Naive thymus-derived CD8-positive, alpha-beta T cell (primary cell): ENCODE measurements around the gene PGAM2. TPM values are rescaled to one million over a fixed set of nuclear protein-coding genes. Genes with fewer than 3 reads are reported as not detected.

Experiments used
- ATAC-seq, 2 donors: fragments of 150-1000 bp; cut with Tn5 transposase in 1 of 2; sonication (Bioruptor Pico), chemical (Tn5 transposase) in 1 of 2; 1 replicate in 1 of 2; 2 replicates in 1 of 2; pipeline ENCODE4 v1.10.0; 2021; ENCODE audit warnings: mild to moderate bottlenecking in 2 of 2, moderate library complexity in 2 of 2
- POLR2A ChIA-PET: fragments of 350-600 bp; sonication (Branson Sonifier 250); formaldehyde crosslinking; loops from one replicate; lab custom pipeline; 2021; ENCODE audit warnings: antibody characterized with exemption; lab: Charles Lee
- DNase-seq, 10 donors: peaks; one replicate each; pipeline versions ENCODE4 v3.0.0 to v3.0.0-alpha.2; 2020 to 2022
- H3K27ac Mint-ChIP-seq, 10 donors: one replicate each; pipeline ENCODE4 v1.8.0; 2020 to 2022; ENCODE audit warnings: mild to moderate bottlenecking in 10 of 10, mixed read lengths in 10 of 10, moderate library complexity in 4 of 10, inconsistent platforms in 1 of 10
- H3K27me3 Mint-ChIP-seq, 5 donors: one replicate each; pipeline ENCODE4 v1.8.0; 2021 to 2022; ENCODE audit warnings: mixed read lengths in 5 of 5
- H3K36me3 Mint-ChIP-seq, 3 donors: one replicate each; pipeline ENCODE4 v1.8.0; 2020 to 2022; ENCODE audit warnings: mixed read lengths in 3 of 3, mild to moderate bottlenecking in 2 of 3, inconsistent platforms in 1 of 3
- H3K4me1 Mint-ChIP-seq, 4 donors: one replicate each; pipeline ENCODE4 v1.8.0; 2021 to 2022; ENCODE audit warnings: mixed read lengths in 4 of 4
- H3K4me3 Mint-ChIP-seq, 10 donors: one replicate each; pipeline ENCODE4 v1.8.0; 2020 to 2022; ENCODE audit warnings: mild to moderate bottlenecking in 10 of 10, mixed read lengths in 10 of 10, moderate library complexity in 6 of 10, inconsistent platforms in 1 of 10
- H3K9me3 Mint-ChIP-seq, 9 donors: one replicate each; pipeline ENCODE4 v1.8.0; 2020 to 2022; ENCODE audit warnings: mixed read lengths in 9 of 9, mild to moderate bottlenecking in 3 of 9, inconsistent platforms in 1 of 9, moderate library complexity in 1 of 9
- polyA plus RNA-seq, 3 donors: library from polyadenylated mRNA; unstranded; fragments of 300-500 nt; fragmentation: Illumina TruSeq; gene quantifications; one replicate each; pipeline ENCODE4 v1.2.3, GENCODE V29; 2021
- total RNA-seq, 8 experiments: library from RNA in 2 of 8; stranded (reverse) in 2 of 8; gene quantifications; one replicate each; pipeline ENCODE4 v1.2.3 and lab custom pipeline; 2021 to 2026

PGAM2 gene
- total and polyA plus RNA-seq, 5 experiments from 2014 or later, result 3.3 to 3.9 TPM; not detected in 3

DNA sequence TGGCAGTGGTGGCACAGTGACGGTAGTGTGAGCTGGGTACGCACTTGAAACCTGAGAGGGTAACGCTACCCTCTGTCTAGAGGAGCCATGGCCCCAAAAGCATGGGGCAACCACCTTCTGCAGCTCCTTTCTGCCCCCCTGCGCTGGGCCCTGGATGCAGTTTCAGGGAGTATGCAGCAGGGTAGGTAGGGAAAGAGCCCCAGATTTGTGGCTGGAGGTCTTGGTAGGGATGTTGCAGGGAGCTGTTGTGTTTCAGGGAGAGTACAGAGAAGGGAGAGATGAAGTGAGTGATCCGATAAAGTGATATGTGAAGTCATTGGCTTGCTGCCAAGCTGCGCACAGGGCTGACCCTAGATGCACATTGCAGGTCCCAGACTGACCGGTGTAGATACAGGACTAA is 2.7 kb upstream of the PGAM2 start:
- no peak for ATAC-seq
- Mint-ChIP-seq H3K4me1 (peaks cover 22 to 54% (median 50%) of the 10 kb centered on the region in 4 donors), H3K27ac (peak overlapping the region in 3 of 10 donors; percentile 4 to 92 (median 50)), H3K9me3 (no peaks in the 10 kb centered on the region), H3K4me3 (no peak overlapping the region), H3K27me3 (no peaks in the 10 kb centered on the region), H3K36me3 (peaks cover 0 to 11% (median 0%) of the 10 kb centered on the region in 3 donors)
- POLR2A ChIA-PET, result interaction anchor here (1.3 to 12.0 kb wide), 4 partner anchors 8 to 18 kb away, joined by 5 to 192 read pairs (median 36); partner anchors contain the start of gene DBNL
- DNase-seq, result no peak

GRCh38 chr7:44067064-44067951 is 1.9 kb upstream of the PGAM2 start:
- H3K27ac Mint-ChIP-seq, result peak overlapping the region in 8 of 10 donors; percentile 9 to 92 (median 39)
- peaks cover 22 to 49% (median 45%) of the 10 kb centered on the region in 4 donors for H3K4me1 Mint-ChIP-seq
- peak overlapping the region in 1 of 10 donors; percentile 68 for H3K4me3 Mint-ChIP-seq
- no peak for ATAC-seq
- POLR2A ChIA-PET, result interaction anchor here (1.0 to 12.0 kb wide), 7 partner anchors 9 to 133 kb away, joined by 3 to 192 read pairs (median 8); partner anchors contain the start of genes DBNL and YKT6
- no peaks in the 10 kb centered on the region for H3K27me3 Mint-ChIP-seq
- no peaks in the 10 kb centered on the region for H3K9me3 Mint-ChIP-seq
- no peak for DNase-seq
- H3K36me3 Mint-ChIP-seq, result peaks cover 0 to 5% (median 0%) of the 10 kb centered on the region in 3 donors

- Mint-ChIP-seq H3K27me3 (no peaks in the 10 kb centered on the region), H3K4me1 (peaks cover 22 to 44% (median 39%) of the 10 kb centered on the region in 4 donors), H3K27ac (peak overlapping the region in 9 of 10 donors; percentile 9 to 92 (median 61)), H3K4me3 (peak overlapping the region in 3 of 10 donors; percentile 14 to 68 (median 35)), H3K36me3 (peaks cover 0 to 1% (median 0%) of the 10 kb centered on the region in 3 donors), H3K9me3 (no peaks in the 10 kb centered on the region)
- POLR2A ChIA-PET, result interaction anchor here (1.0 to 12.0 kb wide), 6 partner anchors 8 to 134 kb away, joined by 3 to 192 read pairs (median 12); partner anchors contain the start of genes DBNL and YKT6
- DNase-seq, result no peak
- ATAC-seq, result no peak
Observed at GRCh38 chr7:44066494-44067063, 1.2 kb upstream of the PGAM2 start.

GRCh38 chr7:44066111-44066460 is 719 bp upstream of the PGAM2 start:
- POLR2A ChIA-PET, result interaction anchor here (0.6 to 12.0 kb wide), 5 partner anchors 10 to 504 kb away, joined by 3 to 192 read pairs (median 15); partner anchors contain the start of gene DBNL
- peak in 1 of 2 donors; percentile 22 for ATAC-seq

GRCh38 chr7:44064791-44065430 is 456 bp downstream of the PGAM2 start:
- peak overlapping the region; percentile 47 to 92 (median 72) for H3K27ac Mint-ChIP-seq
- POLR2A ChIA-PET, result interaction anchor here (0.6 to 12.0 kb wide), 7 partner anchors 11 to 70 kb away, joined by 3 to 192 read pairs (median 9); partner anchors contain the start of genes DBNL and POLD2
- peak overlapping the region in 2 of 10 donors; percentile 31 to 54 for H3K4me3 Mint-ChIP-seq
- peaks cover 25 to 46% (median 44%) of the 10 kb centered on the region in 4 donors for H3K4me1 Mint-ChIP-seq
- DNase-seq (no peak), ATAC-seq (peak; percentile 19 to 25)
- H3K36me3 Mint-ChIP-seq, result peaks cover 0 to 16% (median 4%) of the 10 kb centered on the region in 3 donors
- no peaks in the 10 kb centered on the region for H3K9me3 Mint-ChIP-seq
- H3K27me3 Mint-ChIP-seq, result no peaks in the 10 kb centered on the region

More at GRCh38 chr7:44066111-44066460, 719 bp upstream of the PGAM2 start:
- Mint-ChIP-seq H3K27ac (peak overlapping the region in 9 of 10 donors; percentile 48 to 92 (median 77)), H3K4me1 (peaks cover 23 to 45% (median 39%) of the 10 kb centered on the region in 4 donors), H3K27me3 (no peaks in the 10 kb centered on the region), H3K4me3 (peak overlapping the region in 4 of 10 donors; percentile 14 to 35 (median 30)), H3K36me3 (peaks cover 0 to 6% (median 0%) of the 10 kb centered on the region in 3 donors), H3K9me3 (no peaks in the 10 kb centered on the region)
- DNase-seq, result no peak

- Mint-ChIP-seq H3K4me1 (peaks cover 25 to 55% (median 52%) of the 10 kb centered on the region in 4 donors), H3K9me3 (no peaks in the 10 kb centered on the region), H3K27ac (peak overlapping the region in 4 of 10 donors; percentile 30 to 59 (median 44))
Observed at GRCh38 chr7:44063894-44064651, 1.3 kb downstream of the PGAM2 start.

GRCh38 chr7:44063547-44063893 is 1.8 kb downstream of the PGAM2 start:
- POLR2A ChIA-PET, result interaction anchor here (1.2 to 12.0 kb wide), 3 partner anchors 9 to 16 kb away, joined by 3 to 192 read pairs (median 56); partner anchors contain the start of gene DBNL
- peaks cover 0 to 29% (median 12%) of the 10 kb centered on the region in 3 donors for H3K36me3 Mint-ChIP-seq
- no peaks in the 10 kb centered on the region for H3K9me3 Mint-ChIP-seq
- H3K27ac Mint-ChIP-seq, result peak overlapping the region in 5 of 10 donors; percentile 30 to 68 (median 59)
- H3K4me1 Mint-ChIP-seq, result peaks cover 27 to 58% (median 55%) of the 10 kb centered on the region in 4 donors
- H3K4me3 Mint-ChIP-seq, result no peak overlapping the region
- DNase-seq (no peak), ATAC-seq (no peak)
- no peaks in the 10 kb centered on the region for H3K27me3 Mint-ChIP-seq

More at GRCh38 chr7:44063894-44064651, 1.3 kb downstream of the PGAM2 start:
- POLR2A ChIA-PET, result interaction anchor here (1.0 to 12.0 kb wide), 4 partner anchors 9 to 32 kb away, joined by 3 to 192 read pairs (median 30); partner anchors contain the start of gene DBNL
- Mint-ChIP-seq H3K36me3 (peaks cover 0 to 24% (median 7%) of the 10 kb centered on the region in 3 donors), H3K4me3 (no peak overlapping the region), H3K27me3 (no peaks in the 10 kb centered on the region)
- ATAC-seq, result no peak
- no peak for DNase-seq

DNA sequence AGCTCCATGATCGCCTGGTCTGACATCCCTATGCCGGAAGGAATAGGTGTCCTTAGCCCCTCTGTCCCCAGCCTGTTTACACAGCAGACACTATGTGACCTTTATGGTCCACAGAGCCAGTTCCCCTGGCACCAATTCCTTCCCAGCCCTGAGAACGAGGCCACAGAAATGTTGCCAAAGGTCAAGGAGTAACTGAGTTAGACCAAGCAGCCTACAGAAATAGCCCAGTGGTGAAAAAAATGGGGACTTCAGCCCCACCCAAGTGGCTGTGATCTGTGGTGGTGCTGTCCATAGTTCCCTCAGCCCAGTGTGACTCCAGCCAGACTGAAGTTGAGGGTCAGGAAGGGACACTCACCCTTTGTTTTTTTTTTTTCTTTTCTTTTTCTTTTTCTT is 2.5 kb downstream of the PGAM2 start:
- Mint-ChIP-seq H3K9me3 (no peaks in the 10 kb centered on the region), H3K4me1 (peaks cover 22 to 59% (median 55%) of the 10 kb centered on the region in 4 donors), H3K4me3 (no peak overlapping the region), H3K27ac (peak overlapping the region in 9 of 10 donors; percentile 19 to 66 (median 48)), H3K36me3 (peaks cover 0 to 36% (median 15%) of the 10 kb centered on the region in 3 donors), H3K27me3 (no peaks in the 10 kb centered on the region)
- no peak for DNase-seq
- POLR2A ChIA-PET, result interaction anchor here (1.2 to 12.0 kb wide), 2 partner anchors 10 to 13 kb away, joined by 3 to 192 read pairs; partner anchors contain the start of gene DBNL
- no peak for ATAC-seq

DNA sequence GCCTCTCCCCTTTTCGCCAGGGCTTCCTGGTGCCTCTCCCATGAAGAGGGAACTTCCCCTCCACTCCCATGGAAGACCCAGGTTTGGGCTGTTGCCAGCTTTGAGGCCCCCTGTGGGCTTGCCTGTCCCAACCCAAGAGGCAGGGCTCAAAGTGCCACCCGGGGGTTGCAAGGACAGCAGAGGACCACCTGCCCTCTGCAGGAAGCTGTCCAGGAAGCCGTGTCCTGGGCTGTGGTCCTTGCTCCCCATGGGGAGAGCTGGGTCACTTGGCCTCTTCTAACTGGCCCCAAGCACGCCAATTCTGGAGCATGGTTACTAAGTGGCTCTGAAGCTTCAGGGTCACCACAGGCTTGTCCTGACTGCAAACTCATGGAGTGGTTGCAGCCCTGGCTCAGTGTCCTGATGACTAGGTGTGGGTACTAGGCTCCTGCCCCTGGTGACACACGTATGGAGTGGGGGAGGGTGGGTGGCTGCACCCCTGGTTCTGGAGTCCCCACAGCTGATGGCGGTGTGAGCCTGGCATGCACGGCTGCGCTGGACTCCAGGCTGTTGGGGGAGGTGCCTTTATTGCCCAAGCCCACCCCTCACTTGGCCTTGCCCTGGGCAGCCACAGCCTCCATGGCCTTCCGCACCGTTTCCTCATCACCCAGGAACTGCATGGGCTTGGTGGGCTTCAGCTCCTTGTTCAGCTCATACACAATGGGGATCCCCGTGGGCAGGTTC is 3.0 kb downstream of the PGAM2 start:
- Mint-ChIP-seq H3K4me1 (peaks cover 21 to 61% (median 55%) of the 10 kb centered on the region in 4 donors), H3K4me3 (no peak overlapping the region), H3K27ac (peak overlapping the region in 5 of 10 donors; percentile 19 to 61 (median 38)), H3K9me3 (no peaks in the 10 kb centered on the region), H3K27me3 (no peaks in the 10 kb centered on the region), H3K36me3 (peaks cover 0 to 41% (median 20%) of the 10 kb centered on the region in 3 donors)
- ATAC-seq, result no peak
- POLR2A ChIA-PET, result interaction anchor here (0.6 to 12.0 kb wide), 4 partner anchors 10 to 196 kb away, joined by 3 to 192 read pairs (median 8); partner anchors contain the start of gene DBNL
- no peak for DNase-seq

DNA sequence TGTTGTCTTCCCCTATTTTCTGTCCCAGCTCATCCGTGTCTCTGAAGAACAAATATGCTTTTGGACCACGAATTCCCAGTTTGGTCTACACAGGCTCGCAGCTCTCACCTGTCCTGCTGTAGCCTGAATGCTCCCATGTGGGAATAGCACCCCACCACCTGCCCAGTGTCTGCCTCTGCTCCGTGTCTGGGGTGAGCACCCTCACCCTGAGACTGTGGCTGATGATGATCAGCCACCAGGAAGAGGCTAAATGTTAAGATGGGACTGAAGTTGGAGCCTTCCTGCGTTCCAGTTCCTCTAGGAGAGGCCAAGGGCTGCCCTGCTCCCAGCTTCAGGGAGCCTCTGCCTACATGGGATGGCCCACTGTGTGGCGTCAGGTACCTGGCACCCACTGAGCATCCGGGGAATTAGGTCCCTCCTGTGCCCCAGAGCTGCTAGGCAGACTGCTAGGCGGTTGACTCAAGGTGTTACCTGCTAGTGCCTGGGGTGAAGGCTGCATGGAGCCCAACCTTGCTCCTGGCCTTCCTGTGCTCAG is 3.7 kb downstream of the PGAM2 start:
- no peak for ATAC-seq
- H3K4me3 Mint-ChIP-seq, result no peak overlapping the region
- peak in 1 of 10 donors; percentile 50 for DNase-seq
- POLR2A ChIA-PET, result interaction anchor here (0.6 to 12.0 kb wide), 4 partner anchors 11 to 197 kb away, joined by 3 to 192 read pairs (median 8); partner anchors contain the start of gene DBNL
- no peaks in the 10 kb centered on the region for H3K9me3 Mint-ChIP-seq
- H3K27me3 Mint-ChIP-seq, result no peaks in the 10 kb centered on the region
- peak overlapping the region in 8 of 10 donors; percentile 47 to 82 (median 61) for H3K27ac Mint-ChIP-seq
- peaks cover 18 to 58% (median 48%) of the 10 kb centered on the region in 4 donors for H3K4me1 Mint-ChIP-seq
- H3K36me3 Mint-ChIP-seq, result peaks cover 0 to 45% (median 21%) of the 10 kb centered on the region in 3 donors
